ENCODE results near the gene TMEM52B.

- no peak for TF ChIP-seq KLF7 (tag by site-specific recombination; IDR thresholded peaks at IDR 0.05; ENCODE audit: borderline replicate concordance)
- TF ChIP-seq CTCF (tag by site-specific recombination; IDR thresholded peaks at IDR 0.05): no peak
Measured at GRCh38 chr12:10223208-10223607, 44.4 kb downstream of the TMEM52B start.

Data from HEK293 (cell line).